NCI-H82 (cell line): ENCODE results near the gene RPP25.
A peak's percentile ranks its signal among the peaks of the same experiment; 100 is the strongest.

Source experiments
- DNase-seq: peaks from one replicate; lab custom pipeline; 2025; lab: John Stamatoyannopoulos, UW

The RPP25 gene

DNA sequence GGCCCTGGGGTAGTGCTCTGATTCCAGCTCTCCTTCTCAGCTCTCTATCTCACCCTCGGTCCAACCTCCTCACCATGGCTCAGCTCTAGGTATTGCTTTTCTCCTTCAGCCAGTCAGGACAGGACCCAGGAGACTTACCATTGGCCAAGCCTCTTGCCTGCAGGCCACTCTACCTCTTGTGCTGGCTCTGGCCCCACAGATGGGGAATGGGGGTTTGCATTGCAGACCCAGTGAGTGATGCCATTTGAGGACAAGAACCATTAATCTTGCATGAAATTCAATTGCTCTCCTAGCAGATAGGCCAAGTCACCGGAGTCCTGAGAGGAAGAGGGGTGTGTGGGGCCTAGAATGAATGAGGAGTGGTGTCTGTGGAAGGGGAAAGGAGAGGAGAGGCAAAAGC is 6.1 kb upstream of the RPP25 start:
- DNase-seq = peak; percentile 31

DNA sequence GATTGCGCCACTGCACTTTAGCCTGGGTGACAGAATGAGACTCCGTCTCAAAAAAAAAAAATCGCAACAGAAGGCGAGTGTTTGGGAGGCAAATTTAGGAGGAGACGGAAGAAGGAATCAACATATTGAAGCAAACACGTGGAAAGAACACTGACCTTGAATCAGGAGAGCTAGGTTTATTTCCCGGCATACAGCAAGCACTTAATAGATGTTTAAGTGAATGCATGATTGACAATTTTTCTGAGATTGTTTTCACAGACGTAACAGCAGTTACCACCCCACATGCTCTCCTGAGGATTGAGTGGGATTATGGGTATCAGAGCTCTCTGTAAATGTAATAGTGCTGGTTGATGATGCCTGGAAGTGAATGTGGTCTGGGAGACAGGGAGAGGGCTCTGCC is 5.6 kb upstream of the RPP25 start:
- peak; percentile 31 for DNase-seq

DNA sequence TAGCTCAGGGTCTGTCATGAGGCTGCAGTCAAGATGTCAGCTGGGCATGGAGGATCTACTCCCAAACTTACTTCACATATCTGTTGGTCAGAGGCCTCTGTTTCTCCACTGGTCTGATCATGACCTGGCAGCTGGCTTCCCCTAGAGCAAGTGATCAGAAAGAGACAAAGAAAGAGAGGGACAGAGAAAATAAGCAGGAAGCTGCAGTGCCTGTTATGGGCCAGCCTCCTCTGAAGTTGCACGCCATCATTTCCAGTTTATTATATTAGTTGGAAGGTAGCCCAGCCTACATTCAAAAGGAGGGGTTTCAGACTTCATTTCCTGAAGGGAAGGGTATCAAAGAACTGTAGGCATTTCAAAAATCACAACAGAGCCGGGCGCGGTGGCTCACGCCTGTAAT is 5.0 kb upstream of the RPP25 start:
- DNase-seq = no peak

DNA sequence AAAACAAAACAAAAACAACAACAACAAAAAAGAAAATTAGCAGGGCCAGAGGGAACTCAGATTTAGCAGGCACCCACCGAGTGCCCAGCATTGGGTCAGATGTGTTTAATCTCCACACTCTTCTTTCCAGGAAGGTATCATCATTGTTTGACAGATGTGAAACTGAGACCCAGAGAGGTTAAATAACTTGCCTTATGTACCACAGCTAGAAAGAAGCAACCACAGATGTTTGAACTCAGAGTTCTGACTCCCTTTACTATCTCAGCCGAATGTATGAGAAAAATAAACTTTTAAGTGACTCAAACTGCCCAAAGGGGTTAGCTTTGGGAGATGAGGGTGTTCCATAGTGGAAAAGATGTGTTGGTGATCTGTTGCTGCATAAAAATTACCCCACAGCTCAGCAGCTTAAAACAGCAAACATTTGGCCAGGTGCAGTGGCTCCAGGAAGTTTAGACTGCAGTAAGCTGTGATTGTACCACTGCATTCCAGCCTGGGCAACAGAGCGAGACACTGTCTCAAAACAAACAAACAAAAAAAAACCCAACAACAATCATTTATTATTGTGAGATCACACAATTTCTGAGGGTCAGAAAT is 4.5 kb upstream of the RPP25 start:
- no peak for DNase-seq

DNA sequence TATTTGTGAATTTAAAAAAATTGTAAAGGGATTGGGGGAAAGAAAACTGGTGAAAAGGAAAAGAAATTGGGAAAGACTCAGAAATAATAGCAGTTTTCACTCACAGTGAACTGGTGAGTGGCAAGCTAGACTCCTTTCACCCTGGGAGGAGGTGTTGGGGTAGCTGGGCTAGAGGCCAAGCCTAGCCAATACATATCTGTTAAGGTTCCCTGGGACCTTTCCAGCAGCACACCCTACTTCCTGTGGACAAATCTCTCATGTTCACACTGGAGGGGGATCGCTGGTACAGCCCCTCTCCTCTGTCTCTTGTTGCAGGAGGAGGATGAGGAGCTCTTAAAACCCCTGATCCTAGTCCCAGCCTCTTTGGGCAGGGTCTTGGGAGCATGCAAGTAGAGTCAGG is 3.7 kb upstream of the RPP25 start:
- no peak for DNase-seq

DNA sequence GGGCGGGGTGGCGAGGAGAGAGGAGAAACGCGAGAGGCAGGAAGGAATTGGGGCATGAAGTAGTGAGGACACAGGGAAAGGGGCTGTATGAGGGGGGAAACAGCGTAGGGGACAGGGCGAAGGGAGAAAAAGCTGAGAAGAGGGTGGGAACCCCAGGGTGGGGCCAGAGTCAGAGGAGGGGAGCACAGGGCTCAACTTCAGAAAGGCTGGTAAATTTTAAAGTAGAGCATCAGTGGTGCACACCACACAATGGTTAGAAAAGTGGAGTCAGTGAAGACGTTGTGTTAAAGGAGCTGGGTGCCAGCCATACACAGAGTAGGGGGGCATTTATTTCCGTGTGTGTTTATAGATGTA is 3.0 kb upstream of the RPP25 start:
- DNase-seq = no peak

DNA sequence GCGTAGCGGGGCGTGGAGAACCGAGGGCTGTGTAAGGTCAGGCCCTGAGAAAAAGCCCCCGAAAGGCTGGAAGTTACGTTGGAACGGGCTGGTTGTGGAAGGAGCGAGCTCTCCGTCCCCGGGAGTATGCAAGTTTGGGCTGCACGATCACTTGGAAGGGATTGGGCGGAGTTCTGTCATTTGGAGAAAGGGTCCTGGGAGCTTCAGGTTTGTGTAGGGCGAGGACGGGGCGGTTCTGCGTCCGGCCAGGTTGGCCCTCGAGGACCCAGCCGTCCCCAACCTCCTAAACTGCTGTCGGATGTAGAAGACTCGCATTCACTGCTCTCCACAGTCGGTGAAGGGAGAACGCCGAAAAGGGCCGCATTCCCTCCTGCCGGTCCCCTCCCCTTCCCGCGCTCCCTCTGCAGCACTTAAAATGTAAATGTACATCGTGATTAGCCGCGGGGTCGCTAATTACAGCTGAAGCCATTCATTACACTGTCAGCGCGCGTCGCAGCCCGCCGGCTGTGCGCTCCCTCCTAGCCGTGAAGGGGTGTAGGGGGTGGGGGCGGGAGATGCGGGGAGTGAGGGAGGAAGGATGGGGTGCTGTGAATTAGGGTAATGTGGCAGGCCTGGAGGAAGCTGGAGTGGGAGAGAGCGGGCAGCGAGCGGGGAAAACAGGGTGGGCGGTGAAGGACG is 2.5 kb upstream of the RPP25 start:
- peak; percentile 65 for DNase-seq

DNA sequence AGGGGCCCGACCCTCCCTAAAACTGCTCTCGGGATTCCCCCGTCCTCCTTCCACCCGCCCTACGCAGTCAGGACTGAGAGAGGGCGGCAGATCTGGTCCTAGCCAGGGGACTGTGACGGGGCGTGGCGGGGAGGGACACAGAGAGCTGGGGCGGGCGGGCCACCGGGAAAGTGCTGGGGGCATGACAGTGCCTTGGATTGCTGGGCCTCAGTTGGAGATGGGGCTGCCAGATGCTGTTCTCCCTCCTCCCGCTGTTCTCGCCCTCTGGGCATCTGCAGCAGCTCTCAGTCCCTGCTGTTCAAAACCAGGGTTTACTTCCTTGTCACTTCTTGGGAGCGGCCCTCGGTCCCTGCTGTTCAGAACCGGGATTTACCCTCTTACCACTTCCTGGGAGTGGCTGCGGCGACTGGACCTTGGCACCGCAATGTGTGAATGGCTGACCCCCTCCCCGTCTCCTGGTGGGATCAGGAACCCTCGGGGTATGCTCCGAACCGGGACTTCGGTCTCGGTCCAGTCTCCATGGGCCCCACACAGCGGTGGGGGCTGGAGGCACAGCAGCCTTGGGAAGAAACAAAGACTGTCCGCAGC is 1.8 kb upstream of the RPP25 start:
- DNase-seq = peak; percentile 85

DNA sequence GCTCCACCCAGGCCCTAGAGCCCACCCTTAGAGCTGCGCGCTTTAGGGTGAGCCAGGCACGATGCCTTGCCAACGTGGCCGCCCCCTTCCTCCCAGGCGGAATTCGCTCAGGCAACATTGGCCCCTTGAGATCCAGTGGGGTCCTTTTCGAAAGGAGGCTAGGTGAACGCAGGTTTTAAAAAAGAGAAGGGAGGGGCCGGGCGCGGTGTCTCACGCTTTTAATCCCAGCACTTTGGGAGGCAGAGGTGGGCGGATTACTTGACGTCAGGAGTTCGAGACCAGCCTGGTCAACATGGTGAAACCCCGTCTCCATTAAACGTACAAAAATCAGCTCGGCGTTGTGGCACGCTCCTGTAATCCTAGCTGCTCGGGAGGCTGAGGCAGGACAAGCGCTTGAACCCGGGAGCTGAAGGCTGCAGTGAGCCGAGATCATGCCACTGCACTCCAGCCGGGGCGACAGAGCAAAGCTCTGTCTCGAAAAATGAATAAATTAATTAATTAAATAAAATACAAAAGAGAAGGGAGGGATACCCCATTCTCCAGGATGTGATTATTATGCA is 984 bp upstream of the RPP25 start:
- DNase-seq = no peak

DNA sequence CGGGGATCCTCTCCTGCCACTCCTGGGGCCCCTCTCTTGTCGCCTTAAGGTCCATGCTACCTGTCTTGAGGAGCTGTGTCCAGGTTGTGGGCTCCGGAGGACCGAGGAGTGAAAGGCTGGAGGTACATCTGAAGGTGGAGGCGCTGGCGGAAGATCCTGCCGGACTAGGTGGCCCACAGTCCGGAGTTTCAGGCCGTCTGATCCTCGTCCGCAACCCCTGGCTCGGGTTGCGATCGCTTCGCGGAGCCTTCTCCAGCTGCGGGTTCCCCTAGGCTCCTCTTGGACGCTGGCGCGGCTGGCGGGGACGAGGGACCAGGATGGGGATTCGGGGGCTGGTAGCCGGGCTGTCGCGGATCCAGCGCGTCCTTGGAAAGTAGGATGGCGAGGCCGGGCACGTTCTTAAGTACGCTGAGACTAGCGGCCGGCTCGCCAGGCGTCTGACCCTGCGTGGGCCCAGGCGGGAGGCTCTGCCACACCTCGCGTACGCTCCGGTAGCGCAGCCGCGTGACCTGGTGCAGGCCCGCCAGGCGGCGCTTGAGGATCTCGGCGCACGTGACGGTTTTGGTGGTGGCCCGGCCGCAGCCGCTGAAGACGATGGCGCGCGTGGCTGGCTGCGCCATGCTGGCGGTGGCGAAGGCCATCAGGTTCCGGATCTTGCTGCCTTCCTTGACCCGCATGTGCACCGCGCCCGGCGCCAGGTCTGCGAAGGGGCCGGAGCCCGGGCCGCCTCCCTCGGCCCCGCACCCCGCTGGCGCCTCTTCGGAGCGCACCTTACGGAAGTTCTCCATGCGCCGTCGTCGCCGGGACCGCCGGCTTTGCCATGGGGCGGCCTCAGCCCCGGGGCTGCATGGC is 550 bp downstream of the RPP25 start:
- peak; percentile 86 for DNase-seq

DNA sequence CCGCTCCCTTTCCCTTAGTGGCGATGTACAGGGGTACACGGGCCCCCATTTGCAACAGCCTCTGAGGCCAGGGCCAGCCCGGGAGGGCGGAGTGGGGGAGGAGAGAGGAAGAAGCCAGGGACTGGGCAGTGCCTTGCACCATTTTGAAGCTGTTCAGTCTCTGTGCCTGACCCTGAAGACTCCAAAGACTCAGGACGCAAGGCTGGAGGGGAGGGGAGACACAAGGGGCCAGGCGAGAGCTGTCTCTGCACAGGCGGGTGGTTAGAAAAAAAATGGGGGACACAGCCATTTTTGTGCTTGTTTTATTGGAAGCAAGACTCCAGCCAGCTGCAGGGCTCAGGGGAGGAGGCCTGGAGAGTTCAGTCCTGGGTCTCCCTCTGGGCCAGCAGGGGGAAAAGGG is 1.6 kb downstream of the RPP25 start:
- DNase-seq = peak; percentile 37

DNA sequence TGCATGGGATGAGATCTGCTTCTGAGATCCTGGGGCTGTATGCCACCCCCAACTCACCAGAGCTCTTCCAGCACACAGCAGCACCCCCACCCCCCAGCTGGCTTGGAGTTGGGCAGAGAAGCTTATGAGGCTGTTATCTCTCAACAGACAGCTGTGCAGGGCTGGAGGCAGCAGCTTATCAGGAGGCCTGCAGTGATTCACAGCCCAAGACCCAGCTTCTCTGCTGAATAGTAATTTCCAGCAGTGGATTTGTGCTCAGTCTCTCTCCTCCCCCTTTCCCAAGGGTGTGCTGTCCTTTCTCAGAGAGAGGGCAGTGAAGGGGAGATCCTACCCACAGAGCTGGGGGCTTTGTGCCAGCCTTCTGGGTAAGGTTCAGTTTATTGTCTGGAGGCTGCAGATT is 2.1 kb downstream of the RPP25 start:
- DNase-seq = peak; percentile 88

DNA sequence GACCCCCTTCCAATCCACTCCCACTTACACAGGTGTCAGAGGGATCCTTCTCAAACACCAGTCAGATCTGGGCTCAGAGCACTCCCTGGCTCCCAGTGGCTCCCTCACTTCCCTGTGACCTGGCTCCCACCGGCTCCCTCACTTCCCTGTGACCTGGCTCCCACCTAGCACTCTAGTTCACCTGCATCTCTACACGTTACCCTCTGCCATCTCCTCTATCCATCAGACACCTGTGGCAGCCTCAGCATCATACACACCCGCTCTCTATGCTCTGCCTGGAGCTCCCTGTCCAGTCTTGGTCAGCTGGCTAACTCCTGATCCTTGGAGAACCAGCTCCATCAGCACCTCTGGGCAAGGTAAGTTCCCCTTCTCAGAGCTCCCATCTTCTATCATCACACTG is 5.6 kb downstream of the RPP25 start:
- DNase-seq = peak; percentile 41

DNA sequence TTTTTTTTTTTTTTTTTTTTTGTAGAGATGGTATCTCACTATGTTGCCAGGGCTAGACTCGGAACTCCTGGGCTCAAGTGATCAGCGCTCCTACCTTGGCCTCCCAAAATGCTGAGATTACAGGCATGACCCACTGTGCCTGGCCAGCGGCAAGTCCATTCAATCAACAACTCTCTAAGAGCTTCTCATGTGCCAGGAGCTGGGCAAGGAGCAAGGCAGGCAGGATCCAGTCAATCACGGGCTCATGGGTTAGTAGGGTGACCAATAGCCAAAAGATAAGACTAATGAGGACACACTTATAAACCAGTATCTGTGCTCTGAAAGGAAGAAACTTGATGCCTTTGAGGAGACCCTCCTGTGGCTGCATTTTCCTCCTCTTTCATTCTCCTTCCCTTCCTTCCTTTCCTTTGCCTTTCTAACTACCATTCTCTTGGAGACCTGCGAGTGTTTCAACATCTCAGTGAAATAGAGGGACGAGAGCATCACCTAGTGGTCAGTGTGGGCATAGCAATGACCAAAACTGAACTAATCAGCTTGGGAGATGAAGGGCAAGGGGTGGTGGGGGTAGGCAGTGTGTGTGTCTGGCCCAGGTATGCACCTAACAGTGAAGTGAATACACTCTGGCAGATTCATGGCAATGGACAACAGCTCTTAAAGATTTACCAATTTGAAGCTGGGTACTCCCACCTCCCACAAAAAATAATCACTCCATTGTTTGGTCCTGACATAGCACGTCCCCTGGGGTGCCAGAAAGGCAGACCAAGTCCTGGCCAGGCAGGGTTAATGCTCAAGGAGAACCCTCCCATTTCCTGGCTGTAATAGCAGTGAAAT is 6.3 kb downstream of the RPP25 start:
- DNase-seq = peak; percentile 92

DNA sequence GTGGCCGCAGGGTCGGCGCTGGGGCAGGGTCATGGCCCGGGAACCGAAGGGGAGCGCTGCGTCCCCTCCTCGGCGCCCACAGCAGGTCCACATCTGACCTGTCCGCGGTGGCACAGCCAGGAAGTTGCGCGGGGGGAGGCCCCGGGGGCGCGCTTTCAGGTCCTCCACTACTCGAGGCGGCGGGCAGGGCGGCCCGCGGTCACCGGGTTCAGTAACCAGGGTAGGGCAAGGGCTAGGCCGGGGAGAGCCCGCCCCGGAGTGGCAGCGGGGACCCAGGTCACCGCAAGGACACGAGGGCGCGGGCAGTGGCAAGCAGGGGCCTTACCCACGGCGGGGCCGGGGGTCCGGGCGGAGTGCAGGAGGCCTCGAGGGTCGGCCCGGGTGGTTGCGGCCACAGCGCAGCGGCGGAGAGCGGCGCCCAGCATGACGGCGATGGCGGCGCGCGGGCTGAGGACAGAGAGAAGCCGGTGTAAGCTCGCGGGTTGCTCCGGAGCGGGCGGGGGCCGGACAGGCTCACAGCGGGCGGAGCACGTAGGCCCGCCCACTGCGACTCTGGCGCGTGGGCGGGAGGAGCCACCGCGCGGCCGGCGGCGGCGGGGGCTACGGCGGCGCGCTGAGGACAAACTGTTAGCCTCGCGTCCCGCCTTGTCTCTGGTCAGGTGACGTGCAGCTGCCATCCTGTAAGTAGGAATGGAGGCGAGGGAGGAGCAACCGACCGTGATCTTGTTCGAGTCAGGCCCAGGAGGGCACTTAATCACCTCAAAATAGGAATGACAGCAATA is 18.8 kb downstream of the RPP25 start, which contains the start of gene COX5A:
Gene COX5A (minus strand): TSS at position 484 of the 782 bp plus-strand sequence. CDS start 59 bp downstream, at position 425.
- DNase-seq = peak; percentile 97

DNA sequence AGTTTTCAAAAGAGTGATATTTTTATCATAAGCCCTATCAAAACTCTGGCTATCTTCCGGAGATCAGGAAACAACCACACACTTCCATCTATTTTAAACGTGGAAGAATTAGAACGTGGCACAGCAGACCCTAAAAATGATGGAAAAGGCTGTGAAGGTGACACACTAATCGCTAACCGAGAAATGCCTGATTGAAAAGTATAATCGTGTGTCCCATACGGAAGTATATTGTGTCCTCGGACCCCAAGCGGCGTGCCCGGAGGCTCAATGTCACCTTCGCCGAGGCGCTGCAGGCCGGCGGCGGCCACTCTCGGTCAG is 19.3 kb downstream of the RPP25 start:
- DNase-seq = peak; percentile 57

DNA sequence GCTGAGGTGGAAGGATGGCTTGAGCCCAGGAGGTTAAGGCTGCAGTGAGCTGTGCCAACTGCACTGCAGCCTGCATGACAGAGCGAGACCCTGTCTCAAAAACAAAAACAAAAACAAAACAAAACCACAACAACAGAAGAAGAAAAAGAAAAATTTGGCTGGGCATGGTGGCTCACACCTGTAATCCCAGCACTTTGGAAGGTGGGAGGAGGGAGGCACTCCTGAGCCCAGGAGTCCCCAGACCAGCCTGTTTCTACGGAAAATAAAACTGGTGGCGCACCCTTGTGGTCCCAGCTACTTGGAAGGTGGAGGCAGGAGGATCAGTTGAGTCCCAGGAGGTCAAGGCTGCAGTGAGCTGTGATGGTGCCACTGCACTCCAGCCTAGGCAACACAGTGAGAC is 21.4 kb downstream of the RPP25 start:
- DNase-seq = peak; percentile 57

DNA sequence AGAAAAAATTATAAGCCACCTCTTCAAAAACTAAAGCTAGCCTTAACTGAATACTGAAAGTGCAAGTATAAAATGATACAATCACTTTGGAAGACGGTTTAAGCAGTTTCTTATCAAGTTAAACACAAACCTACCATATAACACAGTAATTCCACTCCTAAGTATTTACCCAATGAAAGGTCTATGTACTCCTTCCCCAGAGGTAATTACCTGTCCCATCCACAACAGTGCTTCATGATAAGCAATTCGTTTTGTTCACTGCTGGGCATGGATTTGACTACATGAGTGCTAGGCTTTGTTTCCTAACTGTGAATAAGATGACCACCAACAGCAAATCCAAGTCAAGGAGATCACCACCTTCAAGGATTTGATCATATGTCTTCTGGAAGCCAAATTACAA is 23.0 kb downstream of the RPP25 start:
- DNase-seq = no peak

DNA sequence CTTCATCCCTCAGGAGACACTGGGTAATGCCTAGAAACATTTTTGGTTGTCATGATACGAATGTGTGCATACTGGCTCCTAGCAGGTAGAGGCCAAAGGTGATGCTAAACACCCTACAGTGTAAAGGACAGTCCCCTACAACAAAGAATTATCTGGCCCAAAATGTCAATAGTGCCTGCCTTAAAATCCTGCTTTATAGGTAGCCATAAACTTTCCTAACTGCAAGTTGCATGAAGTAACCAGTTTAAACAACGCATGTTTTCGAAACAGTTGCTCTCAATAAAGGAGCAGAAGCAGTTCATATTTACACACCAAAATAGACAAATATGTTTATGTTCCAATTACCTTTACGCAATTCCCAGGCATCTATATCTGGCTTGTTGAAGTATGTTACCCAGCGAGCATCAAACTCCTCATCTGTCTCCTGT is 27.8 kb downstream of the RPP25 start:
- no peak for DNase-seq

DNA sequence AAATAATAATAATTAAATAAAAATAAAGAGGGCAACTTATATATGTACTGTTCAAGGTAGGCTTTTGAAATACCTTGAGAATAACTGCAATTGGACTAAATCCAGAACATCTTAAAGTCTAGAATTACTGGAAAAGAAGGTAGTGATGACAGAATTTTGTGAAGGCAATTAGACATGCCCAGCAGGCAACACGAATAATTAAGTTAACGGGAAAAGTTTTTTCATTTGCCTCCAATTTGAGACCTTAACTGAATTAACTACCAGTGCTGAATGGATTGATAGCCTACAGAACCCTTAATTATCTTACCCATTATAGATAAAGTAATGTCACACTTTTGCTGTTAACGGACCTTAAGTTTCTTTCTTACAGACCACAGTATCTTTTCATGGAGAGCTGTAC is 32.0 kb downstream of the RPP25 start:
- DNase-seq = no peak

DNA sequence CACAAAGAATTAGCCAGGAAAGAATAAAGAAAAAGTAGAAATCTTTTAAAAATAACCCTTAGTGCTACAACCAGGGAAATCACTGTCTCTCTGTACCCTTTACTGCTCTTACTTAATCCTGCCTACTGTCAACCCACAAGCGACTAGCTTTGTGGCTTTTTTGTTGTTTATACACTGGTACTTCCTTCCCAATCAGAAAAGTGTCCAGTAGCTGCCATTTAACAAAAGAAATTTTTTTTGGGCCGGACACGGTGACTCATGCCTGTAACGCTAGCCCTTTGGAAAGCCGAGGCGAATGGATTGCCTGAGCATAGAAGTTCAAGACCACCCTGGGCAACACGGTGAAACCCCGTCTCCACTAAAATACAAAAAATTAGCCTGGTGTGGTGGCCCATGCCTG is 36.1 kb downstream of the RPP25 start:
- DNase-seq = no peak
